Activated T-helper 1 cell treated with anti-CD3 and anti-CD28 coated beads, Interleukin-12 subunit alpha, Interleukin-12 subunit beta, Interleukin-2, Interleukin-4 antibody, amounts not matched to agents 30 ng/mL and 10 ng/mL and 1 ng/mL, durations not matched to agents 14 hours and 24 hours and 36 hours (primary cell): ENCODE results near the gene SHISAL2B. TPM values are rescaled to one million over a fixed set of nuclear protein-coding genes. Genes with fewer than 3 reads are reported as not detected.
"Not testable (repeated sequence)": the region's sequence is repeated elsewhere in the genome, so short reads cannot be mapped to it uniquely, and the experiment has no call there.

Experiments used
- DNase-seq: peaks from one replicate; pipeline ENCODE4 v3.0.0; 2021; ENCODE audit warnings: low spot score
- H3K27ac Mint-ChIP-seq: one replicate; pipeline ENCODE4 v1.8.0; 2021; ENCODE audit warnings: mild to moderate bottlenecking, mixed read lengths
- H3K27me3 Mint-ChIP-seq: one replicate; pipeline ENCODE4 v1.8.0; 2022; ENCODE audit warnings: mild to moderate bottlenecking, moderate library complexity, mixed read lengths; ENCODE audit not compliant: insufficient read depth
- H3K36me3 Mint-ChIP-seq: one replicate; pipeline ENCODE4 v1.8.0; 2021; ENCODE audit warnings: low read depth, mixed read lengths
- H3K4me1 Mint-ChIP-seq: one replicate; pipeline ENCODE4 v1.8.0; 2021; ENCODE audit warnings: low read depth, mixed read lengths
- H3K4me3 Mint-ChIP-seq: one replicate; pipeline ENCODE4 v1.8.0; 2021; ENCODE audit warnings: mild to moderate bottlenecking, moderate library complexity, mixed read lengths
- H3K9me3 Mint-ChIP-seq: one replicate; pipeline ENCODE4 v1.8.0; 2021; ENCODE audit warnings: mixed read lengths
- intact Hi-C: fragments of 100-400 bp; cut with micrococcal nuclease; formaldehyde crosslinking; loops from one replicate; pipeline ENCODE4 v1.15.1; 2024
- total RNA-seq: library from RNA; stranded (reverse); gene quantifications from 2 replicates; pipeline ENCODE4 v1.2.3, GENCODE V29; 2022

The SHISAL2B gene
- total RNA-seq, 1 donor from 2014 or later: not detected

- no peak for DNase-seq
- Mint-ChIP-seq H3K4me1 (no peaks in the 10 kb centered on the region), H3K27me3 (peaks cover 5% of the 10 kb centered on the region), H3K27ac (no peak overlapping the region), H3K36me3 (no peaks in the 10 kb centered on the region), H3K9me3 (no peaks in the 10 kb centered on the region), H3K4me3 (no peak overlapping the region)
- intact Hi-C loops: no loop called here
These were observed 18.6 kb upstream of the SHISAL2B start for GRCh38 chr5:64671678-64672077.

GRCh38 chr5:64678374-64678773, 11.9 kb upstream of the SHISAL2B start:
- DNase-seq: no peak
- peaks cover 8% of the 10 kb centered on the region for H3K27me3 Mint-ChIP-seq
- no peak overlapping the region for H3K27ac Mint-ChIP-seq
- no peak overlapping the region for H3K4me3 Mint-ChIP-seq
- no peaks in the 10 kb centered on the region for H3K9me3 Mint-ChIP-seq
- no peaks in the 10 kb centered on the region for H3K4me1 Mint-ChIP-seq
- H3K36me3 Mint-ChIP-seq: no peaks in the 10 kb centered on the region
- intact Hi-C loops: no loop called here

- peaks cover 8% of the 10 kb centered on the region for H3K27me3 Mint-ChIP-seq
- no peak overlapping the region for H3K4me3 Mint-ChIP-seq
- intact Hi-C loops: no loop called here
- no peaks in the 10 kb centered on the region for H3K36me3 Mint-ChIP-seq
- H3K27ac Mint-ChIP-seq: no peak overlapping the region
- H3K4me1 Mint-ChIP-seq: no peaks in the 10 kb centered on the region
- H3K9me3 Mint-ChIP-seq: no peaks in the 10 kb centered on the region
- DNase-seq: no peak
These were observed 10.0 kb upstream of the SHISAL2B start for GRCh38 chr5:64680289-64680688.

GRCh38 chr5:64682608-64683007, 7.7 kb upstream of the SHISAL2B start:
- Mint-ChIP-seq H3K36me3 (no peaks in the 10 kb centered on the region), H3K9me3 (no peaks in the 10 kb centered on the region), H3K4me1 (no peaks in the 10 kb centered on the region), H3K27ac (no peak overlapping the region), H3K27me3 (peaks cover 7% of the 10 kb centered on the region), H3K4me3 (no peak overlapping the region)
- intact Hi-C loops: no loop called here
- no peak for DNase-seq

GRCh38 chr5:64685866-64686265, 4.4 kb upstream of the SHISAL2B start:
- intact Hi-C loops: no loop called here

GRCh38 chr5:64688391-64688790, 1.9 kb upstream of the SHISAL2B start:
- Mint-ChIP-seq H3K36me3 (no peaks in the 10 kb centered on the region), H3K9me3 (no peaks in the 10 kb centered on the region), H3K4me3 (no peak overlapping the region), H3K4me1 (peaks cover 6% of the 10 kb centered on the region), H3K27ac (no peak overlapping the region), H3K27me3 (peaks cover 49% of the 10 kb centered on the region)
- intact Hi-C loops: no loop called here
- no peak for DNase-seq

More at GRCh38 chr5:64685866-64686265, 4.4 kb upstream of the SHISAL2B start:
- peaks cover 6% of the 10 kb centered on the region for H3K4me1 Mint-ChIP-seq
- no peak for DNase-seq
- peaks cover 31% of the 10 kb centered on the region for H3K27me3 Mint-ChIP-seq
- no peaks in the 10 kb centered on the region for H3K9me3 Mint-ChIP-seq
- no peaks in the 10 kb centered on the region for H3K36me3 Mint-ChIP-seq
- no peak overlapping the region for H3K27ac Mint-ChIP-seq
- H3K4me3 Mint-ChIP-seq: no peak overlapping the region

GRCh38 chr5:64688965-64689364, 1.3 kb upstream of the SHISAL2B start:
- Mint-ChIP-seq H3K4me3 (no peak overlapping the region), H3K9me3 (no peaks in the 10 kb centered on the region), H3K36me3 (no peaks in the 10 kb centered on the region), H3K27me3 (peaks cover 50% of the 10 kb centered on the region), H3K4me1 (peaks cover 6% of the 10 kb centered on the region), H3K27ac (no peak overlapping the region)
- no peak for DNase-seq
- intact Hi-C loops: no loop called here

- Mint-ChIP-seq H3K36me3 (no peaks in the 10 kb centered on the region), H3K9me3 (no peaks in the 10 kb centered on the region), H3K27me3 (peaks cover 50% of the 10 kb centered on the region), H3K27ac (no peak overlapping the region), H3K4me1 (peaks cover 6% of the 10 kb centered on the region), H3K4me3 (peak overlapping the region; percentile 27)
- intact Hi-C loops: no loop called here
- DNase-seq: no peak
These were observed 243 bp upstream of the SHISAL2B start for GRCh38 chr5:64690104-64690416.

GRCh38 chr5:64691291-64691690, 988 bp downstream of the SHISAL2B start:
- Mint-ChIP-seq H3K27me3 (peaks cover 50% of the 10 kb centered on the region), H3K9me3 (no peaks in the 10 kb centered on the region), H3K4me1 (peaks cover 6% of the 10 kb centered on the region), H3K36me3 (no peaks in the 10 kb centered on the region), H3K4me3 (no peak overlapping the region), H3K27ac (no peak overlapping the region)
- DNase-seq: no peak
- intact Hi-C loops: no loop called here

- no peak for DNase-seq
- intact Hi-C loops: no loop called here
- Mint-ChIP-seq H3K4me3 (no peak overlapping the region), H3K36me3 (no peaks in the 10 kb centered on the region), H3K27ac (no peak overlapping the region), H3K27me3 (peaks cover 44% of the 10 kb centered on the region), H3K9me3 (peaks cover 8% of the 10 kb centered on the region), H3K4me1 (peaks cover 6% of the 10 kb centered on the region)
These were observed 3.3 kb downstream of the SHISAL2B start for GRCh38 chr5:64693636-64694035.

- H3K4me3 Mint-ChIP-seq, H3K9me3 Mint-ChIP-seq, H3K4me1 Mint-ChIP-seq, H3K27ac Mint-ChIP-seq, intact Hi-C loops, DNase-seq, H3K36me3 Mint-ChIP-seq: not testable (repeated sequence)
- H3K27me3 Mint-ChIP-seq: peaks cover 29% of the 10 kb centered on the region
These were observed 6.1 kb downstream of the SHISAL2B start for GRCh38 chr5:64696414-64696813.

GRCh38 chr5:64700765-64701164, 10.5 kb downstream of the SHISAL2B start:
- DNase-seq: no peak
- peaks cover 8% of the 10 kb centered on the region for H3K9me3 Mint-ChIP-seq
- no peaks in the 10 kb centered on the region for H3K36me3 Mint-ChIP-seq
- peaks cover 19% of the 10 kb centered on the region for H3K27me3 Mint-ChIP-seq
- no peak overlapping the region for H3K27ac Mint-ChIP-seq
- intact Hi-C loops: no loop called here
- H3K4me1 Mint-ChIP-seq: no peaks in the 10 kb centered on the region
- no peak overlapping the region for H3K4me3 Mint-ChIP-seq

- H3K4me1 Mint-ChIP-seq, DNase-seq, intact Hi-C loops, H3K36me3 Mint-ChIP-seq, H3K27ac Mint-ChIP-seq, H3K4me3 Mint-ChIP-seq, H3K9me3 Mint-ChIP-seq: not testable (repeated sequence)
- peaks cover 10% of the 10 kb centered on the region for H3K27me3 Mint-ChIP-seq
These were observed 15.8 kb downstream of the SHISAL2B start for GRCh38 chr5:64706074-64706473.

- Mint-ChIP-seq H3K27me3 (peaks cover 8% of the 10 kb centered on the region), H3K27ac (no peak overlapping the region), H3K4me1 (no peaks in the 10 kb centered on the region)
These were observed 16.9 kb downstream of the SHISAL2B start for GRCh38 chr5:64707191-64707590.

More at GRCh38 chr5:64707191-64707590, 16.9 kb downstream of the SHISAL2B start:
- H3K4me3 Mint-ChIP-seq: no peak overlapping the region
- H3K9me3 Mint-ChIP-seq: no peaks in the 10 kb centered on the region
- intact Hi-C loops: no loop called here
- DNase-seq: no peak
- H3K36me3 Mint-ChIP-seq: no peaks in the 10 kb centered on the region
